Measurements from ENCODE around the gene DBN1. TPM values are rescaled to one million over a fixed set of nuclear protein-coding genes. Genes with fewer than 3 reads are reported as not detected.

DBN1 gene
- total RNA-seq, 4 donors from 2014 or later = 10.1 to 201 (median 17.4) TPM

DNA sequence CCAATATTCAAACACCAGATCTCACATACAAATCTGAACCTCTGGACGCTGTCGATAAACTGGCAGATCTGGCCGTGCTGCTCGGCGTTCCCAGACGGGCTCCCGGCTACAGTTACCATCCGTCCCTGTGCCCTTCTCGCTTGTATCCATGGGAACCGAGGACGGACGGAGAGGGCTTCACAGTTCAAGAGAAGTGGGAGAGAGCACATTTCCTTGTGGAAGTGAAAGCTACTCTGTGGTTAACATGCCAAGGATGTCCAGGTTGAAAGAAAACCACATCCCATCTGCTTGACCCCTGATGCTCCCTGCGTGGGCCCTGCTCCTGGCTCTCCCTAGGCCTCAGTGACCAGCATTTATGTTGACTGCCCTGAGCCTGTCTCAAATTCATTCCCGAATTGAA is 6.3 kb upstream of the DBN1 start:
- TF ChIP-seq EP300 (IDR thresholded peaks at IDR 0.05; ENCODE audit: low read depth) (no peak), POLR2AphosphoS5 (IDR thresholded peaks at IDR 0.05) (peak in 1 of 3 donors; percentile 22)
- TF ChIP-seq, protein P1, sequence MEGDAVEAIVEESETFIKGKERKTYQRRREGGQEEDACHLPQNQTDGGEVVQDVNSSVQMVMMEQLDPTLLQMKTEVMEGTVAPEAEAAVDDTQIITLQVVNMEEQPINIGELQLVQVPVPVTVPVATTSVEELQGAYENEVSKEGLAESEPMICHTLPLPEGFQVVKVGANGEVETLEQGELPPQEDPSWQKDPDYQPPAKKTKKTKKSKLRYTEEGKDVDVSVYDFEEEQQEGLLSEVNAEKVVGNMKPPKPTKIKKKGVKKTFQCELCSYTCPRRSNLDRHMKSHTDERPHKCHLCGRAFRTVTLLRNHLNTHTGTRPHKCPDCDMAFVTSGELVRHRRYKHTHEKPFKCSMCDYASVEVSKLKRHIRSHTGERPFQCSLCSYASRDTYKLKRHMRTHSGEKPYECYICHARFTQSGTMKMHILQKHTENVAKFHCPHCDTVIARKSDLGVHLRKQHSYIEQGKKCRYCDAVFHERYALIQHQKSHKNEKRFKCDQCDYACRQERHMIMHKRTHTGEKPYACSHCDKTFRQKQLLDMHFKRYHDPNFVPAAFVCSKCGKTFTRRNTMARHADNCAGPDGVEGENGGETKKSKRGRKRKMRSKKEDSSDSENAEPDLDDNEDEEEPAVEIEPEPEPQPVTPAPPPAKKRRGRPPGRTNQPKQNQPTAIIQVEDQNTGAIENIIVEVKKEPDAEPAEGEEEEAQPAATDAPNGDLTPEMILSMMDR (IDR thresholded peaks at IDR 0.05) = no peak
- intact Hi-C loops (cut with DNase I; ENCODE audit: low total_unique reads) (no loop called here), in situ Hi-C loops (cut with MboI; ENCODE audit: low pct_ligation_motif_present in 1 of 4, low pct_unique_long_range_greater_than_20kb in 1 of 4, low sequenced_read_pairs in 3 of 4) (no loop called here)
- Histone ChIP-seq H3K36me3 (no peaks in the 10 kb centered on the region), H3K9me3 (no peaks in the 10 kb centered on the region), H3K4me1 (peaks cover 17 to 46% (median 24%) of the 10 kb centered on the region in 4 donors), H3K27me3 (no peaks in the 10 kb centered on the region), H3K4me3 (no peak overlapping the region), H3K27ac (peak overlapping the region; percentile 72 to 91 (median 78))
- 54 to 80% methylated on average over 2 to 14 of the region's 14 CpGs for WGBS, 2 donors (ENCODE audit: low coverage in 1 of 2)
- DNase-seq = no peak

DNA sequence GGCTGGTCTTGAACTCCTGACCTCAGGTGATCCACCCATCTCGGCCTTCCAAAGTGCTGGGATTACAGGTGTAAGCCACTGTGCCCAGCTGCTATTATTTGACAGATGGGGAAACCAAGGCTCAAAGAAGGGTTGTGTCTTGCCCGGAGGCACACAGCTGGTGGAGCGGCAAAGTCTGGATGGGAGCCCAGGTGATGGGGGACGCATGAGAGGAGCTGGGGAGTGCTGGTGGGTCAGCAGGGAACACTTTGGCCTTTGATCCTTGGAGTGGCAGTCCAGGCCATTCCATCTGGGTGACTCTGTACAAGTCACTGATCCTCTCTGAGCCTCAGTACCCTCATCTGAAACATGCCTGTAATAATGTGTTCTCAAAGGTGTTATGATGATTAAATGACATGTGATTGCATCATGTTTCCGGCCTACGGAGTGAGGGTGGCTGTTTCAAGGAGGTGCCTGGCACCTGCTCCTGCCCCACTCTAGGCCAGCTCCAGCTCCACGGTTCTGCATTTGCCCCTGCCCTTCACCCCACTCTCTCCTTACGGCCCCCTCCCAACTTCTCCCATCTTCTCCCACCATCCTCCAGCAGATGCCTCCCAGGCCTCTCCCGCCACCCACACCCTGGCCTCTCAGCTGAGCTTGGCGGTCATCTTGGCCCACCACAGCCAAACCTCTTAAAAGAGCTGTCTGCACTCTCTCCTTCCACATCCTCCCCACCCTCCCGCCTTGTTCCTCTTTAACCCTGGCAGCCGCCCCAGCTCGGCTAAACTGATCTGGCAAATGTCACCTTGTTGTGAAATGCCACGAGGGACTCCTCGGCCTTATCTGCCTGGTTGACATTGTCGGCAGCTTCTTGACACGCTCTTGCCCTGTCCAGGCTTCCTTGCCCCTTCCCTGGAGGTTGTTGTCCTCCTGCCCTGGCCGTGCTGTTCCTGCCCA is 5.5 kb upstream of the DBN1 start:
- H3K27me3 ChIP-seq = peaks cover 2% of the 10 kb centered on the region
- H3K4me1 ChIP-seq = peaks cover 17 to 41% (median 24%) of the 10 kb centered on the region in 4 donors

DNA sequence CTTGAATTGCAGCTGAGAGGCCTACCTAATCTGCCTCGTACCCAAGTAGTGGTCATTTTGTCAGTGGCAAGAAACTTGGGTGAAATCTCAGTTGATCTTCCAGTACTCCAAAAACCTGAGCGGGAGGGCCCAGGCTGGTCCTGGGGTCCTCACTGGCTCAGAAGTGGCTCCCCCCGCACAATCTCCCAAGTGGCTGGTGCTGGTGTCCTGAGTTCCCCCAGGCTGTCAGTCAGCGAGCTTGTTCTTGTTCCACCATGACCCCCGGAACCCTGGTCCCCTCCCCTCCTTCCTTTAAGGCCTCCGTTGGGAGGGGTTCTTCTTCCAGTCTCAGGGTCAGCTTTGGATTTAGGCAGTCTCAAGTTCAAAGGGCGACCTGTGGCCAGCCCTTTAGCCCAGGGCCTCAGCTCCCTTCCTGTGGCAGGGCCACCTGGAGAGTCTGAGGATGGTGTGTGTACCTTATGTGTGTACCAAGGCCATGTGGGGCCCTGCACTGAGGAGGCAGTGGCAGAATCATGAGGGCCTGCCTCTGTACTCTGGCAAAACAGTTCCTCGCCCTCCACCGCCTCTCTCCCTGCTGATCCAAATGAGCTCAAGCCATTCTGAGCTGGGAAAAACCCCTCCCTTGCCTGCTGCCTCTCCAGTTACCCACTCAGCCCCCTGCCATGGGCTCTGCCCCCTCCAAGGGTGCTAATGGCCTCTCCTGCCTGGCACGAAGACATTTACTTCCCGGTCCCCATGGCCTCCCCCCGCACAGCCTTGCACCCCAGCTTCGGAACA is 4.5 kb upstream of the DBN1 start:
- Histone ChIP-seq H3K27ac (peak overlapping the region; percentile 72 to 91 (median 78)), H3K36me3 (no peaks in the 10 kb centered on the region), H3K27me3 (peaks cover 4% of the 10 kb centered on the region), H3K4me3 (no peak overlapping the region), H3K4me1 (peaks cover 17 to 40% (median 20%) of the 10 kb centered on the region in 4 donors), H3K9me3 (no peaks in the 10 kb centered on the region)
- TF ChIP-seq, protein P1 (IDR thresholded peaks at IDR 0.05) = no peak
- TF ChIP-seq EP300 (IDR thresholded peaks at IDR 0.05; ENCODE audit: low read depth) = no peak
- no peak for TF ChIP-seq POLR2AphosphoS5 (IDR thresholded peaks at IDR 0.05)
- TF ChIP-seq POLR2A (IDR thresholded peaks at IDR 0.05) = no peak
- DNase-seq = no peak
- in situ Hi-C loops (cut with MboI; ENCODE audit: low pct_ligation_motif_present in 1 of 4, low pct_unique_long_range_greater_than_20kb in 1 of 4, low sequenced_read_pairs in 3 of 4) (no loop called here), intact Hi-C loops (cut with DNase I; ENCODE audit: low total_unique reads) (no loop called here)
- WGBS, 2 donors (ENCODE audit: low coverage in 1 of 2) = 84 to 90% methylated on average over 4 to 13 of the region's 13 CpGs

More for the DNA sequence above, 5.5 kb upstream of the DBN1 start:
- Histone ChIP-seq H3K36me3 (no peaks in the 10 kb centered on the region), H3K27ac (peak overlapping the region; percentile 72 to 91 (median 78)), H3K4me3 (no peak overlapping the region), H3K9me3 (no peaks in the 10 kb centered on the region)
- TF ChIP-seq POLR2A (IDR thresholded peaks at IDR 0.05) (no peak), EP300 (IDR thresholded peaks at IDR 0.05; ENCODE audit: low read depth) (no peak), POLR2AphosphoS5 (IDR thresholded peaks at IDR 0.05) (peak; percentile 49 to 83 (median 80))
- TF ChIP-seq, protein P1 (IDR thresholded peaks at IDR 0.05) = no peak
- intact Hi-C loops (cut with DNase I; ENCODE audit: low total_unique reads) = no loop called here
- WGBS, 2 donors (ENCODE audit: low coverage in 1 of 2) = 13 to 57% methylated on average over 3 to 18 of the region's 18 CpGs
- in situ Hi-C loops (cut with MboI; ENCODE audit: low pct_ligation_motif_present in 1 of 4, low pct_unique_long_range_greater_than_20kb in 1 of 4, low sequenced_read_pairs in 3 of 4) = no loop called here
- DNase-seq = peak; percentile 69

All from transverse colon (tissue), 4 donors.